ENCODE measurements around the gene GPI. TPM values are rescaled to one million over a fixed set of nuclear protein-coding genes. Genes with fewer than 3 reads are reported as not detected.

GPI gene
- total RNA-seq, 2 donors from 2014 or later: 106 to 188 TPM

- 95% methylated on average over 11 of the region's 11 CpGs for WGBS
- Histone ChIP-seq H3K4me1 (replicated peaks) (no peaks in the 10 kb centered on the region), H3K9me3 (no peaks in the 10 kb centered on the region), H3K27ac (no peak overlapping the region), H3K4me3 (no peak overlapping the region), H3K27me3 (replicated peaks; ENCODE audit: insufficient read depth) (no peaks in the 10 kb centered on the region), H3K36me3 (no peaks in the 10 kb centered on the region)
- intact Hi-C loops (cut with DNase I): no loop called here
- DNase-seq (ENCODE audit: low spot score): no peak
- TF ChIP-seq, protein P1, sequence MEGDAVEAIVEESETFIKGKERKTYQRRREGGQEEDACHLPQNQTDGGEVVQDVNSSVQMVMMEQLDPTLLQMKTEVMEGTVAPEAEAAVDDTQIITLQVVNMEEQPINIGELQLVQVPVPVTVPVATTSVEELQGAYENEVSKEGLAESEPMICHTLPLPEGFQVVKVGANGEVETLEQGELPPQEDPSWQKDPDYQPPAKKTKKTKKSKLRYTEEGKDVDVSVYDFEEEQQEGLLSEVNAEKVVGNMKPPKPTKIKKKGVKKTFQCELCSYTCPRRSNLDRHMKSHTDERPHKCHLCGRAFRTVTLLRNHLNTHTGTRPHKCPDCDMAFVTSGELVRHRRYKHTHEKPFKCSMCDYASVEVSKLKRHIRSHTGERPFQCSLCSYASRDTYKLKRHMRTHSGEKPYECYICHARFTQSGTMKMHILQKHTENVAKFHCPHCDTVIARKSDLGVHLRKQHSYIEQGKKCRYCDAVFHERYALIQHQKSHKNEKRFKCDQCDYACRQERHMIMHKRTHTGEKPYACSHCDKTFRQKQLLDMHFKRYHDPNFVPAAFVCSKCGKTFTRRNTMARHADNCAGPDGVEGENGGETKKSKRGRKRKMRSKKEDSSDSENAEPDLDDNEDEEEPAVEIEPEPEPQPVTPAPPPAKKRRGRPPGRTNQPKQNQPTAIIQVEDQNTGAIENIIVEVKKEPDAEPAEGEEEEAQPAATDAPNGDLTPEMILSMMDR (IDR thresholded peaks at IDR 0.05): no peak
- TF ChIP-seq POLR2A (IDR thresholded peaks at IDR 0.05) (no peak), POLR2AphosphoS5 (IDR thresholded peaks at IDR 0.05) (no peak)
These were observed 16.0 kb upstream of the GPI start for GRCh38 chr19:34348899-34349487.

DNA sequence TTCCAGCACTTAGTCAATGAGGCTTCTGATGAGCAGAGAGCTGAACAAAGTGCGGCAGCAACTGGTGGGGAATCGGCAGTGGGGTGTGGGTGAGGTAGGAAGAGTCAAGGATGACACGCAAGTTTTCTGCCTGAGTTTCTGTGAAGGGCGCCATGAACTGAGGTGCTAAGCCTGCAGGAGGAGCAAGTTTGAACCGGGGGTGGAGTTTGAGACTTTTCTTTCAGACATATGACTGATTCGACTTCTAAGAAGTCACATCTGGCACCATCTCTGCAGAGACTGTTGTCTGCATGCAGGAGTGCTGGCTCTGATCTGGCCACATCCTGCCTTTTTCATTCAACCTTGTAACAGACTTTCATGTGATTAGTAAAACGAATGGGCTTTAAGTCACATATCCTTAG is 14.8 kb upstream of the GPI start:
- Histone ChIP-seq H3K4me1 (replicated peaks) (no peaks in the 10 kb centered on the region), H3K27ac (no peak overlapping the region), H3K27me3 (replicated peaks; ENCODE audit: insufficient read depth) (no peaks in the 10 kb centered on the region), H3K9me3 (no peaks in the 10 kb centered on the region), H3K4me3 (no peak overlapping the region), H3K36me3 (no peaks in the 10 kb centered on the region)
- 95% methylated on average over 7 of the region's 7 CpGs for WGBS
- TF ChIP-seq POLR2AphosphoS5 (IDR thresholded peaks at IDR 0.05): no peak
- TF ChIP-seq, protein P1 (IDR thresholded peaks at IDR 0.05): no peak
- TF ChIP-seq POLR2A (IDR thresholded peaks at IDR 0.05): no peak
- intact Hi-C loops (cut with DNase I): no loop called here
- no peak for DNase-seq (ENCODE audit: low spot score)

- no peaks in the 10 kb centered on the region for H3K4me1 ChIP-seq (replicated peaks)
- H3K27ac ChIP-seq: no peak overlapping the region
- DNase-seq (ENCODE audit: low spot score): no peak
- intact Hi-C loops (cut with DNase I): no loop called here
- no peaks in the 10 kb centered on the region for H3K9me3 ChIP-seq
- WGBS: 82% methylated on average over 4 of the region's 4 CpGs
- no peaks in the 10 kb centered on the region for H3K36me3 ChIP-seq
- TF ChIP-seq POLR2A (IDR thresholded peaks at IDR 0.05) (no peak), POLR2AphosphoS5 (IDR thresholded peaks at IDR 0.05) (no peak)
- TF ChIP-seq, protein P1 (IDR thresholded peaks at IDR 0.05): no peak
- H3K27me3 ChIP-seq (replicated peaks; ENCODE audit: insufficient read depth): no peaks in the 10 kb centered on the region
- H3K4me3 ChIP-seq: no peak overlapping the region
These were observed 13.6 kb upstream of the GPI start for GRCh38 chr19:34351382-34351826.

DNA sequence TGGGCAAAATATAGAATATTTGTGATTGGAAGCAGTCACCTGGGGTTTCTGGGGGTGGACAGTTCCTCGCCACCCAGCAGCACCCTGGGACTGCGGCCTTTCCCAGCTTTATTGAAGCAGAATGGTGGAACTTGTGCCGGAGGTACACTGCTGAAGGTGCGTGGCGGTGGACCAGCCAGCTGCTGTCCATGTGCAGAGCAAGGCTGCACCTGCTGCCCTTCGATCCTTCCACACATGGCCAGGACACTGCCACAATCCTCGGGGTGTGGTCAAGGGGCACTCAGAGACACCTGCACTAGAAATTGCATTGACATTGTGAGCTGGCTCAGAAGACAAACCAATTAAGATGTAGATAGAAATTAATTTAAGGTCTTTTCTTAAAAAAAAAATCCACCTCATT is 11.4 kb upstream of the GPI start:
- intact Hi-C loops (cut with DNase I): no loop called here
- Histone ChIP-seq H3K9me3 (no peaks in the 10 kb centered on the region), H3K36me3 (no peaks in the 10 kb centered on the region), H3K27me3 (replicated peaks; ENCODE audit: insufficient read depth) (no peaks in the 10 kb centered on the region), H3K4me1 (replicated peaks) (no peaks in the 10 kb centered on the region), H3K4me3 (no peak overlapping the region), H3K27ac (no peak overlapping the region)
- TF ChIP-seq POLR2A (IDR thresholded peaks at IDR 0.05) (no peak), POLR2AphosphoS5 (IDR thresholded peaks at IDR 0.05) (no peak)
- TF ChIP-seq, protein P1 (IDR thresholded peaks at IDR 0.05): no peak
- 95% methylated on average over 7 of the region's 7 CpGs for WGBS
- no peak for DNase-seq (ENCODE audit: low spot score)

DNA sequence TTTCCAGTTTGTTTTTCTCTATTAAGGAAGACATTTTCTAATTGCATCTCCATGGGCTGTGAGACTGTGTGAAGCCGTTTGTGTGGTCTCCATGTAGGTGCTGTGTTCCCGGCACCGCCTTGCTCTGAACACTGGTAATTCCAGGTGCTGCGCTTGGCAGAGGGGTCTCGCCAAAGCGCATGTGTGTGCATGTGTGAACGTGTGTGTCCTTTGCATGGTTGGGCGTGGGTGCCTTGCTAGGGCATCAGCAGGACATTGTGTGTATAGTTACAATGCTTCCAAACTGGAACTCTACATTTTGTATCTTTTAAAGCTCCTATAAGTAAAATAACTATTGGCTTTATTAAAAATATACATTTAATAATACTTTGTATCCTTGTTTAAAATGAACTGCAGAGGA is 9.8 kb upstream of the GPI start:
- intact Hi-C loops (cut with DNase I): no loop called here
- Histone ChIP-seq H3K27me3 (replicated peaks; ENCODE audit: insufficient read depth) (no peaks in the 10 kb centered on the region), H3K4me1 (replicated peaks) (peaks cover 4% of the 10 kb centered on the region), H3K36me3 (no peaks in the 10 kb centered on the region), H3K9me3 (no peaks in the 10 kb centered on the region), H3K4me3 (no peak overlapping the region), H3K27ac (no peak overlapping the region)
- no peak for DNase-seq (ENCODE audit: low spot score)
- 83% methylated on average over 8 of the region's 8 CpGs for WGBS
- TF ChIP-seq POLR2A (IDR thresholded peaks at IDR 0.05) (no peak), POLR2AphosphoS5 (IDR thresholded peaks at IDR 0.05) (no peak)
- TF ChIP-seq, protein P1 (IDR thresholded peaks at IDR 0.05): no peak
